Hepatocyte (in vitro differentiated cells): ENCODE results near the gene PEDS1.

Source experiments
- CTCF ChIP-seq: fragments of 200-600 bp; sonication (generic); IDR thresholded peaks from 2 replicates; pipeline ENCODE4 v1.5.1; 2016; ENCODE audit warnings: antibody characterized with exemption, mild to moderate bottlenecking; ENCODE audit not compliant: poor library complexity
- EZH2 ChIP-seq: fragments of 200-600 bp; sonication (generic); IDR thresholded peaks from 2 replicates; pipeline ENCODE4 v1.6.1; 2016; ENCODE audit warnings: antibody characterized with exemption, mild to moderate bottlenecking, borderline replicate concordance
- EZH2phosphoT487 ChIP-seq: fragments of 200-600 bp; sonication (generic); IDR thresholded peaks from one replicate; pipeline ENCODE4 v1.6.1; 2018; ENCODE audit warnings: antibody characterized with exemption, mild to moderate bottlenecking, low read depth, moderate library complexity; ENCODE audit not compliant: unreplicated experiment, severe bottlenecking

DNA sequence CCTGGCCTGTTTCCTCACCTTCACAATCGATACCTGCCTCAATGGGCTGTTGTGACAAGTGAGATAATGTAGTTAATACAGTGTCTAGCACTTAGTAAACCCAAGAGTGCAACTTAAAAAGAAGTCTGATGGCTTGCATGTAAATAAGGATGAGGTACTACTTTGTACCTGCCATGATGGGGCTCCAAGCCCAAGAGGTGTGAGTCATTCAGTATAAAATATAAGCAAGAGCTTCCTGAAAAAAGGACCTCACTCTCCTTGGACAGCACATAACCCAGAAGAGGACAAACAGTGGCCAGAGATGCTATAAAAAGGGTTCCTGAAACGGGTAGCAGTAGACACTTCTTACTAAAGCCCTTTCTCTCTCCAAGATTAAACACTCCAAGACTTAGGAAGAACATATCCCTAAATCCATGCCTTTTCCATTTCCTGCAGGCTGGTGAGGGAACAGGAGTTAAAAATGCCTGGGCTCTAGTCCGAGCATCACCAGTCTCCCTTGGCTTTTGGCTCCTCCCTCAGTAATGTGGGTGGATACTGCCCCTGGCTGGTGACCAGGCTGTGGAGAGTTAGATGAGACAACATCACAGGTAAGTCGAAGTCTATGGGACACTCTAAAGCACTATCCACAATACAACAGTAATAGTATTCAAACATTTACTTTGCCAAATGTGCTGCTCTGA, 44.8 kb downstream of the PEDS1 start:
- TF ChIP-seq CTCF (no peak), EZH2phosphoT487 (no peak), EZH2 (no peak)
